Stomach (tissue), 9 donors: ENCODE results near the gene UPF3B. TPM values are rescaled to one million over a fixed set of nuclear protein-coding genes. Genes with fewer than 3 reads are reported as not detected.
A peak's percentile ranks its signal among the peaks of the same experiment; 100 is the strongest.
"Not testable (repeated sequence)": the region's sequence is repeated elsewhere in the genome, so short reads cannot be mapped to it uniquely, and the experiment has no call there.

Experiments
- DNase-seq, 2 donors: peaks; one replicate each; pipeline versions ENCODE4 v3.0.0 to v3.0.0-alpha.2; 2013 to 2019
- H3K27ac ChIP-seq, 5 donors: fragments of 200-600 bp in 4 of 5; sonication (generic) in 4 of 5; one replicate each; pipeline ENCODE4 v1.5.1; 2013 to 2019; ENCODE audit warnings: mild to moderate bottlenecking in 1 of 5, moderate library complexity in 1 of 5
- H3K27me3 ChIP-seq, 3 donors: fragments of 200-600 bp; sonication (generic); one replicate each; pipeline ENCODE4 v1.5.1; 2017 to 2019; ENCODE audit warnings: mixed run types in 1 of 3
- H3K36me3 ChIP-seq, 4 donors: fragments of 200-600 bp; sonication (generic); 1 replicate in 3 of 4; 2 replicates in 1 of 4; pipeline ENCODE4 v1.5.1; 2016 to 2019
- H3K4me1 ChIP-seq, 4 donors: fragments of 200-600 bp; sonication (generic); one replicate each; pipeline ENCODE4 v1.5.1; 2016 to 2019
- H3K4me3 ChIP-seq, 4 donors: fragments of 200-600 bp; sonication (generic) in 3 of 4; one replicate each; pipeline ENCODE4 v1.5.1; 2016 to 2019; ENCODE audit warnings: mild to moderate bottlenecking in 1 of 4
- H3K9me3 ChIP-seq, 4 donors: fragments of 200-600 bp; sonication (generic); one replicate each; pipeline ENCODE4 v1.5.1; 2016 to 2019
- EP300 ChIP-seq: sonication (generic); formaldehyde crosslinking; IDR thresholded peaks from one replicate; pipeline ENCODE4 v1.6.1; 2017; ENCODE audit warnings: antibody characterized with exemption
- POLR2A ChIP-seq, 4 donors: fragments of 450-650 bp; IDR thresholded peaks; one replicate each; pipeline ENCODE4 v1.6.1; 2016; ENCODE audit warnings: antibody characterized with exemption in 4 of 4, control low read depth in 2 of 4, mild to moderate bottlenecking in 1 of 4, moderate library complexity in 1 of 4
- POLR2AphosphoS5 ChIP-seq, 3 donors: sonication (generic); formaldehyde crosslinking; IDR thresholded peaks; one replicate each; pipeline ENCODE4 v1.6.1; 2016; ENCODE audit warnings: antibody characterized with exemption in 3 of 3
- WGBS, 5 donors: extraction: QIAGEN DNeasy Blood & Tissue Kit in 3 of 5; methylation state at CpG; one replicate each; pipeline versions ENCODE4 v1.1.5 to v1.1.7; 2013 to 2018; 5-methylcytosine and 5-hydroxymethylcytosine counted together
- intact Hi-C: fragments of 100-400 bp; cut with DNase I; formaldehyde crosslinking; loops from one replicate; pipeline ENCODE4 v1.15.1; 2023; ENCODE audit warnings: low total_unique reads
- polyA plus RNA-seq, 3 donors: library from polyadenylated mRNA; stranded (reverse); fragments of 200-250 nt; gene quantifications; one replicate each; pipeline ENCODE4 v1.2.3, GENCODE V29; 2013
- total RNA-seq, 5 donors: library from RNA; depleted of rRNA; stranded (reverse); fragments of >200 nt; gene quantifications; one replicate each; pipeline versions ENCODE4 v1.1.0 to v1.2.3, GENCODE V29; 2014 to 2016
- TF ChIP-seq, protein P1 (sequence below), 7 experiments: fragments of 450-650 bp in 4 of 7; fragments of 200-600 bp in 3 of 7; sonication (generic) in 3 of 7; IDR thresholded peaks; one replicate each; pipeline ENCODE4 v1.5.1; 2016 to 2019; ENCODE audit warnings: antibody characterized with exemption in 7 of 7, control low read depth in 2 of 7, mild to moderate bottlenecking in 1 of 7
- donor health status: healthy with polysubstance abuse.
- donor health status: Bipolar disorder and iron deficiency.
- donor health status: healthy.

The UPF3B gene
- total and polyA plus RNA-seq, 8 donors: 1.2 to 25.1 (median 7.7) TPM

DNA sequence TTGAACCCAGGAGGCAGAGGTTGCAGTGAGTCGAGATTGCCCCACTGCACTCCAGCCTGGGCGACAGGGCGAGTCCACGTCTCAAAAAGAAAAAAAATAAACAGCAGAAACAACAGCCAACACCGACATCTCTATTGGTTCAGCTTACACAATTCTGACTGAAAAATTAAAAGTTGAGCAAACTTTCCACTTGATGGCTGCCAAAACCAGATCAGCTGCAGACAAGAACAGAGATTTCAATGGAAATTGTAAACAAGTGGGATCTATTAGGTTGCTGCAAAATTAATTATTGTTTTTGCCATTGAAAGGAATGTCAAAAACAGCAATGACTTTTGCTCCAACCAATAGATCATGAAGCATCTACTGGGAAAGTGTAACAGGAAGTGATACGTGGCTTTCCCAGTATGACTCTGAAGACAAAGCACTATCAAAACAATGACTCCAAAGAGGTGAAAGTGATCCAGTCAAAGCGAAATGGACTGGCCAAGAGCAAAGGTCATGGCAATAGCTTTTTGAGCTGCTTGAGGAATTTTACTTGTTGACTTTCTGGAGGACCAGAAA lies 26.3 kb downstream of the UPF3B start:
- intact Hi-C loops: no loop called here
- Histone ChIP-seq H3K4me3 (no peak overlapping the region), H3K36me3 (peaks cover 0 to 23% (median 22%) of the 10 kb centered on the region in 4 donors), H3K27ac (no peak overlapping the region), H3K4me1 (no peaks in the 10 kb centered on the region), H3K9me3 (no peaks in the 10 kb centered on the region), H3K27me3 (no peaks in the 10 kb centered on the region)
- WGBS, 5 donors: 54 to 65% (median 59%) methylated on average over 7 of the region's 7 CpGs
- TF ChIP-seq POLR2AphosphoS5 (IDR thresholded peaks at IDR 0.05) (no peak), EP300 (no peak), POLR2A (IDR thresholded peaks at IDR 0.05) (no peak)
- TF ChIP-seq, protein P1, sequence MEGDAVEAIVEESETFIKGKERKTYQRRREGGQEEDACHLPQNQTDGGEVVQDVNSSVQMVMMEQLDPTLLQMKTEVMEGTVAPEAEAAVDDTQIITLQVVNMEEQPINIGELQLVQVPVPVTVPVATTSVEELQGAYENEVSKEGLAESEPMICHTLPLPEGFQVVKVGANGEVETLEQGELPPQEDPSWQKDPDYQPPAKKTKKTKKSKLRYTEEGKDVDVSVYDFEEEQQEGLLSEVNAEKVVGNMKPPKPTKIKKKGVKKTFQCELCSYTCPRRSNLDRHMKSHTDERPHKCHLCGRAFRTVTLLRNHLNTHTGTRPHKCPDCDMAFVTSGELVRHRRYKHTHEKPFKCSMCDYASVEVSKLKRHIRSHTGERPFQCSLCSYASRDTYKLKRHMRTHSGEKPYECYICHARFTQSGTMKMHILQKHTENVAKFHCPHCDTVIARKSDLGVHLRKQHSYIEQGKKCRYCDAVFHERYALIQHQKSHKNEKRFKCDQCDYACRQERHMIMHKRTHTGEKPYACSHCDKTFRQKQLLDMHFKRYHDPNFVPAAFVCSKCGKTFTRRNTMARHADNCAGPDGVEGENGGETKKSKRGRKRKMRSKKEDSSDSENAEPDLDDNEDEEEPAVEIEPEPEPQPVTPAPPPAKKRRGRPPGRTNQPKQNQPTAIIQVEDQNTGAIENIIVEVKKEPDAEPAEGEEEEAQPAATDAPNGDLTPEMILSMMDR (IDR thresholded peaks at IDR 0.05): no peak
- peak in 1 of 2 donors; percentile 6 for DNase-seq

- intact Hi-C loops, DNase-seq, H3K27ac ChIP-seq, H3K36me3 ChIP-seq, H3K4me1 ChIP-seq, H3K27me3 ChIP-seq, H3K4me3 ChIP-seq, H3K9me3 ChIP-seq: not testable (repeated sequence)
- WGBS, 5 donors: 60 to 100% (median 80%) methylated on average over 1 to 3 of the region's 5 CpGs
These were observed 28.5 kb downstream of the UPF3B start for GRCh38 chrX:119824221-119824620.

DNA sequence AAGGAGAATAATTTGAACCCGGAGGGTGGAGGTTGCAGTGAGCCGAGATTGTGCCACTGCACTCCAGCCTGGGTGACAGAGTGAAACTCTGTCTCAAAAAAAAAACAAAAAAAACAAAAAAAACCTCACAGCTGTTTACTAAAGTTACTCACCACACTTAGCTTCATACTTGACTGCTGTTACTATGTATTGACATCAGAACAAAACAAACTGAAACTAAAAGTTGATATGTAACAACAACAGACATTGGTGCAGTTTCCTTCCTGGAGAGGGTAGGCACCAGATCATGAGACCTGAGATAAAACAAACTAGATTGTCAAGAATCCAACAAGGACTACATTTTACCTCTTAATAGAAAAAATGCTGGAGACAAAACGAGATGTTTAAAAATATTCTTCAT lies 31.1 kb downstream of the UPF3B start:
- intact Hi-C loops: not testable (repeated sequence)

DNA sequence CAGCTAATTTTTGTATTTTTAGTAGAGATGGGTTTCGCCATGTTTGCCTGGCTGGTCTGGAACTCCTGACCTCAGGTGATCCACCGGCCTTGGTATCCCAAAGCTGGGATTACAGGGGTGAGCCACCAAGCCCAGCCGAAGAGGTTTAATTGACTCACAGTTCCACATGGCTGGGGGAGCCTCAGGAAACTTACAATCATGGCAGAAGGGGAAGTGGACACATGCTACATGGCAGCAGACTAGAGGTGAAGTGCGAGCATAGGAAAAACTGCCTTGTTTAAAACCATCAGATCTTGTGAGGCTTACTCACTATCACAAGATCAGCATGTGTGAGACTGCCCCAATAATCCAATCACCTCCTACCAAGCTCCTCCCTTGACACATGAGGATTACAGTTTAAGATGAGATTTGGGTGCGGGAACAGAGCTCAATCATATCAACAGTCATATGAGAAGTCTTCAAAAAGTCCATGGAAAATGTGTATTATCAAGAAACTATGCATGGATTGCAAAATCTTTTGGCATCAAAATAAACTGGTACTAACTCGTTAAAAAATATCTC lies 35.6 kb downstream of the UPF3B start:
- WGBS, 5 donors: 77 to 93% (median 84%) methylated on average over 5 to 6 of the region's 6 CpGs
- Histone ChIP-seq H3K4me3 (no peak overlapping the region), H3K36me3 (no peaks in the 10 kb centered on the region), H3K4me1 (no peaks in the 10 kb centered on the region), H3K27me3 (no peaks in the 10 kb centered on the region), H3K9me3 (no peaks in the 10 kb centered on the region), H3K27ac (no peak overlapping the region)
- DNase-seq: no peak
- intact Hi-C loops: no loop called here
- TF ChIP-seq POLR2AphosphoS5 (IDR thresholded peaks at IDR 0.05): no peak
- no peak for TF ChIP-seq POLR2A (IDR thresholded peaks at IDR 0.05)
- TF ChIP-seq, protein P1 (IDR thresholded peaks at IDR 0.05): no peak
- TF ChIP-seq EP300: no peak

More for the DNA sequence above, 31.1 kb downstream of the UPF3B start:
- peak in 1 of 2 donors; percentile 40 for DNase-seq
- H3K4me3 ChIP-seq, H3K9me3 ChIP-seq, H3K27ac ChIP-seq, H3K4me1 ChIP-seq, H3K27me3 ChIP-seq, H3K36me3 ChIP-seq: not testable (repeated sequence)
- 58 to 65% (median 63%) methylated on average over 3 of the region's 3 CpGs for WGBS, 5 donors

GRCh38 chrX:119816300-119816699 lies 36.5 kb downstream of the UPF3B start:
- Histone ChIP-seq H3K36me3 (no peaks in the 10 kb centered on the region), H3K9me3 (no peaks in the 10 kb centered on the region), H3K27ac (no peak overlapping the region), H3K4me3 (no peak overlapping the region), H3K4me1 (no peaks in the 10 kb centered on the region), H3K27me3 (no peaks in the 10 kb centered on the region)
- TF ChIP-seq, protein P1 (IDR thresholded peaks at IDR 0.05): no peak
- TF ChIP-seq POLR2AphosphoS5 (IDR thresholded peaks at IDR 0.05) (no peak), EP300 (no peak), POLR2A (IDR thresholded peaks at IDR 0.05) (no peak)
- 60 to 75% (median 68%) methylated on average over 3 of the region's 3 CpGs for WGBS, 5 donors
- intact Hi-C loops: no loop called here
- no peak for DNase-seq
